ENCODE results near the gene PRDM8.

- TF ChIP-seq CTCF (IDR thresholded peaks at IDR 0.05) (no peak), TCF7L2 (IDR thresholded peaks at IDR 0.05; ENCODE audit: low read depth, low read length) (no peak), SIN3A (IDR thresholded peaks at IDR 0.05; ENCODE audit: borderline replicate concordance, insufficient read depth, low read depth, low read length) (no peak), POLR2AphosphoS5 (IDR thresholded peaks at IDR 0.05; ENCODE audit: low read depth, low read length) (no peak)
These were observed 10.6 kb upstream of the PRDM8 start for GRCh38 chr4:80186676-80187075.
